ENCODE results near the gene DMKN. TPM values are rescaled to one million over a fixed set of nuclear protein-coding genes. Genes with fewer than 3 reads are reported as not detected.
A peak's percentile ranks its signal among the peaks of the same experiment; 100 is the strongest.

The DMKN gene
- total and polyA plus RNA-seq, 2 of the 8 experiments (the other 6 are each of a cell fraction or from before 2014, with no cell fraction given), result 290 to 330 TPM

DNA sequence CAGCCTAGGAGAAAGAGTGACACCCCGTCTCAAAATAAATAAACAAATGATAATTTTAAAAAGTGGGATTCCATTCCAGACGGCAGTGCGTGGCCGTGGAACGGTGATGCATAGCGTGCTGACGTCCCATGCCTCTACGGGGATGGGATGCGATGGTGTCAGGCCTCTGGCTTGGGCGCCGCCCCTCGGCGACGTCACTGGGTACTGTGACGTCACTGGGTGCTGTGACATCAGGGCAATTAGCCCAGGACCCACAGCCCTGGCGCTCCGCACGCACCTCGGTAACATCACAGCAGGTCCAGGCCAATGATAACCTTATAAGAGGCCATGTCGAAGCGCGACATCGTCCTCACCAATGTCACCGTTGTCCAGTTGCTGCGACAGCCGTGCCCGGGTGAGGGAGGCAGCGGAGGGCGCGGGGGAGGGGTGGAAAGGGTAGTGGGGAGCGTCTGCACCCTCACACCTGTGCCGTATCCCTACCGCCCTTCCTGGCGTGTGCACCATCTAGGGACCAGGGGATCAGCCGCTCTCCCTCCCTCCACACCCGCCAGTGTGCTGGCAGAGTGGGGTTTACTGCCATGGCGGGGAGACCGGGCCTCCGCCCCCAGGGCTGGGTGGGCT lies 19.9 kb upstream of the DMKN start, which contains the start of gene GAPDHS:
Gene GAPDHS (plus strand): TSS at position 256 of the 621 bp plus-strand sequence. CDS start 72 bp downstream, at position 328.
- Histone ChIP-seq H4K8ac (ENCODE audit: extremely low read depth, insufficient read depth, low read length) (no peak within 1 kb of the TSS), H3K4me2 (ENCODE audit: insufficient read depth in 1 of 2, low read depth in 2 of 2, low read length in 2 of 2) (peak within 1 kb of the TSS; percentile 62 to 83), H2BK5ac (ENCODE audit: low read depth, low read length) (no peak within 1 kb of the TSS), H3K79me2 (ENCODE audit: control insufficient read depth in 1 of 2, insufficient read depth in 2 of 2, low read length in 2 of 2) (no peaks in the 10 kb centered on the region), H3K9ac (replicated peaks in 1 of 4; ENCODE audit: extremely low read depth in 1 of 4, low read depth in 3 of 4, low read length in 3 of 4) (0 out of 7 replicates have a peak within 1 kb of the TSS, but pooled peaks of 1 of the 4 experiments have one; percentile 3), H3K27me3 (replicated peaks in 1 of 4; ENCODE audit: control insufficient read depth in 3 of 4, extremely low read depth in 1 of 4, insufficient read depth in 3 of 4, low read length in 3 of 4) (peaks cover 0 to 17% (median 14%) of the 10 kb centered on the region in 4 experiments; a peak in 6 of 7 replicates), H2BK20ac (ENCODE audit: low read length) (no peak within 1 kb of the TSS), H3K56ac (replicated peaks; ENCODE audit: insufficient read length, low read depth, low read length) (no peak within 1 kb of the TSS), H4K5ac (ENCODE audit: insufficient read length, low read depth, low read length) (no peak within 1 kb of the TSS), H3K23ac (ENCODE audit: insufficient read length) (no peak within 1 kb of the TSS), H2BK120ac (replicated peaks; ENCODE audit: low read depth, low read length) (no peak within 1 kb of the TSS), H3K36me3 (ENCODE audit: control insufficient read depth in 2 of 4, insufficient read depth in 4 of 4, low read length in 3 of 4) (no peaks in the 10 kb centered on the region), H4K20me1 (replicated peaks in 1 of 2; ENCODE audit: control insufficient read depth in 1 of 2, insufficient read depth in 2 of 2, low read length in 2 of 2) (no peaks in the 10 kb centered on the region), H3K4me3 (ENCODE audit: extremely low read depth in 1 of 4, insufficient read depth in 2 of 4, low read depth in 3 of 4, low read length in 4 of 4) (peak within 1 kb of the TSS in 3 of 4 experiments; percentile 45 to 55 (median 52); a peak in 7 of 8 replicates), H3K4me1 (replicated peaks in 1 of 4; ENCODE audit: control insufficient read depth in 3 of 4, insufficient read depth in 4 of 4, low read length in 3 of 4) (peaks cover 0 to 18% (median 9%) of the 10 kb centered on the region in 4 experiments; a peak in 5 of 7 replicates), H2BK12ac (ENCODE audit: low read depth, low read length) (peak within 1 kb of the TSS; percentile 46; the same call in 1 of the 2 replicates), H3K9me3 (ENCODE audit: insufficient read depth in 2 of 2, low read depth in 1 of 2, low read length in 1 of 2) (no peaks in the 10 kb centered on the region), H3K23me2 (ENCODE audit: low read depth, low read length) (peaks cover 4% of the 10 kb centered on the region; the same call in 1 of the 2 replicates), H4K91ac (replicated peaks; ENCODE audit: insufficient read length, low read length) (no peak within 1 kb of the TSS), H3K14ac (ENCODE audit: insufficient read length) (no peak within 1 kb of the TSS), H2AK5ac (ENCODE audit: low read depth, low read length) (no peak within 1 kb of the TSS), H3K18ac (ENCODE audit: extremely low read depth, low read length) (no peak within 1 kb of the TSS; the same call in 1 of the 2 replicates), H2AFZ (ENCODE audit: low read length) (peak within 1 kb of the TSS; percentile 42; the same call in 1 of the 2 replicates), H3K79me1 (ENCODE audit: low read depth, low read length) (no peaks in the 10 kb centered on the region; the same call in 1 of the 2 replicates), H3K27ac (ENCODE audit: low read depth, low read length) (no peak within 1 kb of the TSS), H3K4ac (replicated peaks; ENCODE audit: insufficient read length, low read depth, low read length) (no peak within 1 kb of the TSS), H2BK15ac (ENCODE audit: low read length) (peak within 1 kb of the TSS; percentile 4; the same call in 1 of the 2 replicates)
- no peak for TF ChIP-seq GTF2F1 (IDR thresholded peaks at IDR 0.05; ENCODE audit: borderline replicate concordance, low read depth, low read length)
- TF ChIP-seq CREB1 (IDR thresholded peaks at IDR 0.05), result peak; percentile 97
- no peak for TF ChIP-seq SAP30 (IDR thresholded peaks at IDR 0.05; ENCODE audit: insufficient read depth, insufficient replicate concordance, low read length)
- 62% methylated on average over 34 of the region's 39 CpGs; no CpG with 5 or more reads in 1 of the 2 experiments for WGBS, 2 experiments (ENCODE audit: extremely low coverage in 1 of 2, insufficient coverage in 1 of 2, insufficient read length in 1 of 2, insufficient replicate concordance in 2 of 2, low coverage in 1 of 2, low lambda C conversion rate in 2 of 2, missing lambda C conversion rate in 1 of 2)
- CTCF ChIA-PET (ENCODE audit: partially characterized antibody), result interaction anchor here (1.5 to 2.1 kb wide), 2 partner anchors 15 to 113 kb away, joined by 3 to 9 read pairs; no protein-coding TSS in a partner anchor
- FAIRE-seq (no peak), DNase-seq (ENCODE audit: low read depth in 1 of 2, low spot score in 2 of 2) (peak in 1 of 2 experiments; percentile 79)
- POLR2A ChIA-PET (ENCODE audit: partially characterized antibody), result interaction anchor here (0.8 to 4.2 kb wide), 6 partner anchors 10 to 44 kb away, joined by 3 to 19 read pairs (median 4); no protein-coding TSS in a partner anchor

All from H1 (cell line).